Nephron progenitor cell (in vitro differentiated cells): ENCODE data around the gene HSPG2.
A peak's percentile ranks its signal among the peaks of the same experiment; 100 is the strongest.
"Not testable (repeated sequence)": the region's sequence is repeated elsewhere in the genome, so short reads cannot be mapped to it uniquely, and the experiment has no call there.

Experiments used
- DNase-seq: peaks from one replicate; pipeline ENCODE4 v3.0.0; 2021
- H3K27ac Mint-ChIP-seq: 2 replicates; pipeline ENCODE4 v1.8.0; 2021; ENCODE audit warnings: mild to moderate bottlenecking, moderate library complexity, mixed read lengths
- H3K27me3 Mint-ChIP-seq: 2 replicates; pipeline ENCODE4 v1.8.0; 2021; ENCODE audit warnings: mild to moderate bottlenecking, low read depth, mixed read lengths; ENCODE audit not compliant: poor library complexity
- H3K36me3 Mint-ChIP-seq: 2 replicates; pipeline ENCODE4 v1.8.0; 2021; ENCODE audit warnings: low read depth, mixed read lengths
- H3K4me1 Mint-ChIP-seq: 2 replicates; pipeline ENCODE4 v1.8.0; 2021; ENCODE audit warnings: mixed read lengths
- H3K4me3 Mint-ChIP-seq: 2 replicates; pipeline ENCODE4 v1.8.0; 2021; ENCODE audit warnings: mild to moderate bottlenecking, moderate library complexity, mixed read lengths
- H3K9me3 Mint-ChIP-seq: 2 replicates; pipeline ENCODE4 v1.8.0; 2021; ENCODE audit warnings: mild to moderate bottlenecking, moderate library complexity, mixed read lengths
- CTCF ChIP-seq: fragments of 200-600 bp; sonication (generic); IDR thresholded peaks from 2 replicates; pipeline ENCODE4 v1.5.0; 2021; ENCODE audit warnings: antibody characterized with exemption

HSPG2 gene

GRCh38 chr1:21912038-21912758 lies 24.9 kb downstream of the HSPG2 start:
- Mint-ChIP-seq H3K4me1 (peaks cover 74% of the 10 kb centered on the region), H3K36me3 (peaks cover 5% of the 10 kb centered on the region), H3K27me3 (no peaks in the 10 kb centered on the region), H3K4me3 (no peak overlapping the region), H3K27ac (peak overlapping the region; percentile 91), H3K9me3 (no peaks in the 10 kb centered on the region)
- no peak for TF ChIP-seq CTCF
- no peak for DNase-seq

GRCh38 chr1:21911205-21912001 lies 25.7 kb downstream of the HSPG2 start:
- DNase-seq: no peak
- Mint-ChIP-seq H3K4me1 (peaks cover 80% of the 10 kb centered on the region), H3K9me3 (no peaks in the 10 kb centered on the region)

GRCh38 chr1:21910558-21911204 lies 26.4 kb downstream of the HSPG2 start:
- Mint-ChIP-seq H3K9me3 (no peaks in the 10 kb centered on the region), H3K4me1 (peaks cover 83% of the 10 kb centered on the region), H3K4me3 (peak overlapping the region; percentile 5), H3K36me3 (peaks cover 5% of the 10 kb centered on the region), H3K27ac (peak overlapping the region; percentile 88), H3K27me3 (no peaks in the 10 kb centered on the region)
- DNase-seq: no peak
- TF ChIP-seq CTCF: no peak

More at GRCh38 chr1:21911205-21912001, 25.7 kb downstream of the HSPG2 start:
- H3K27me3 Mint-ChIP-seq: no peaks in the 10 kb centered on the region
- peak overlapping the region; percentile 31 for H3K4me3 Mint-ChIP-seq
- H3K36me3 Mint-ChIP-seq: peaks cover 5% of the 10 kb centered on the region
- TF ChIP-seq CTCF: no peak
- peak overlapping the region; percentile 91 for H3K27ac Mint-ChIP-seq

- H3K9me3 Mint-ChIP-seq: no peaks in the 10 kb centered on the region
- H3K27me3 Mint-ChIP-seq: no peaks in the 10 kb centered on the region
- TF ChIP-seq CTCF: no peak
Observed at GRCh38 chr1:21909787-21910503, 27.2 kb downstream of the HSPG2 start.

GRCh38 chr1:21909286-21909759 lies 27.8 kb downstream of the HSPG2 start:
- H3K36me3 Mint-ChIP-seq: no peaks in the 10 kb centered on the region
- H3K4me1 Mint-ChIP-seq: peaks cover 81% of the 10 kb centered on the region
- H3K9me3 Mint-ChIP-seq: no peaks in the 10 kb centered on the region
- no peak for DNase-seq
- no peak for TF ChIP-seq CTCF
- H3K27ac Mint-ChIP-seq: peak overlapping the region; percentile 88
- H3K27me3 Mint-ChIP-seq: no peaks in the 10 kb centered on the region
- no peak overlapping the region for H3K4me3 Mint-ChIP-seq

More at GRCh38 chr1:21909787-21910503, 27.2 kb downstream of the HSPG2 start:
- no peak for DNase-seq
- Mint-ChIP-seq H3K4me1 (peaks cover 81% of the 10 kb centered on the region), H3K27ac (peak overlapping the region; percentile 88), H3K4me3 (no peak overlapping the region), H3K36me3 (no peaks in the 10 kb centered on the region)

- H3K4me3 Mint-ChIP-seq, H3K36me3 Mint-ChIP-seq, H3K27me3 Mint-ChIP-seq, DNase-seq, H3K9me3 Mint-ChIP-seq: not testable (repeated sequence)
- peaks cover 72% of the 10 kb centered on the region for H3K4me1 Mint-ChIP-seq
- peak overlapping the region; percentile 85 for H3K27ac Mint-ChIP-seq
Observed at GRCh38 chr1:21907737-21908534, 29.2 kb downstream of the HSPG2 start.
